HG03103 (cell line): ENCODE data around the gene NFKB1.
A peak's percentile ranks its signal among the peaks of the same experiment; 100 is the strongest.

ENCODE experiments used
- ATAC-seq: cut with Tn5 transposase; IDR thresholded peaks from one replicate; pipeline ENCODE4 v1.9.1; 2021; ENCODE audit warnings: low read depth; ENCODE audit not compliant: unreplicated experiment

The NFKB1 gene

DNA sequence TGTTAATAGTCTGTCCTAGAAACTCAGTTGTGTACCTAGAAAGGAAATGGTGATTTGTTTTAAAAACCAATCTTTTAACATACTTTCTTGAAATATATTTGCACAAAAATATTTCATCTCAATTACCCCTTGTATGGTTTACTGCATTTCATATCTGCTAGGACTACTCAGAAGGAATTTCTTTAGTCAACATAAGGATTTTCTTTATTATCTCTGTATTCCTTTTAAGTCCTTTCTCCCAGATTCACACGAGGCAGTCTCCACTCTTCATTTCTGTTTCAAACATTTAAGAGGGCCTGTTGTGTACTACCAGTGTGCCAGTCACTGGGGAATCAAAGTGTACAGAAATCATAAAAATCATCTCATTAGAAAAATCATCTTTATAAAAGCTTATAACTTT is 28.8 kb downstream of the NFKB1 start:
- ATAC-seq, result no peak

DNA sequence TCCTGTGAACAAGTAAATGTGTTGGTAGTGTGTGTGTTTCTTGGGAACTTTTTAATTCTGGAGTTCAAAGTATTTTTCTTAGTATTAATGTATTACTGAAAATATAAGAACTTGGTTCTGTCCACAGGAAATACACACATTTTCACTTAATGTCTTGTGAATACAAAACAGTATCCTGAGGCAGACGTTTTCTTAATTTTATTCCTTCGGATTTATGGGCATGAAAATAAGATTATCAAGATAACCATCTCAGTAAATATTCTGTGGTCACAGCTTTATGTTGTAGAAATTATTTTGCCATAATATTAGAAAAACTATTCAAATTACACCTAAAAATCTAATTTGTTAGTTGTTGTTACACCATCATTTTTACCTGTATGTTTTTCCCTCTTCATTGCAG is 29.8 kb downstream of the NFKB1 start:
- ATAC-seq, result no peak

DNA sequence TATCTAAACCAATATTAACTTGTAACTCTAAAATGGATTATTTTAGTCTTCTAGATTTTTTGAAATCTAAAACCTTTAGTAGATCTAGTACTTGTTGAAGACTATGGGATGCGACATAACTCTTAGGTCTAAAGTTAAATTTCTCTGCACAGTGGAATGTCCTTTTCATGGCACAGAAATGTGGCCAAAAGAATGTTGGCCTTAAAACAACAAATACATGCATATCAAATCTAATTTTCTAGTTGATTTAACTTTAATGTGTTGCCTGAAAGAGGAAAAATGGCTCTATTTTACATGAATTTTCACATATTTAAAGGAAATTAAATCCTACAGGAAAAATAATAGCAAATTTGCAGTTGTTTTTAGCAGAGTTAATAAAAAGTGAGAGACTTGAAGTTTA is 30.3 kb downstream of the NFKB1 start:
- ATAC-seq, result no peak

DNA sequence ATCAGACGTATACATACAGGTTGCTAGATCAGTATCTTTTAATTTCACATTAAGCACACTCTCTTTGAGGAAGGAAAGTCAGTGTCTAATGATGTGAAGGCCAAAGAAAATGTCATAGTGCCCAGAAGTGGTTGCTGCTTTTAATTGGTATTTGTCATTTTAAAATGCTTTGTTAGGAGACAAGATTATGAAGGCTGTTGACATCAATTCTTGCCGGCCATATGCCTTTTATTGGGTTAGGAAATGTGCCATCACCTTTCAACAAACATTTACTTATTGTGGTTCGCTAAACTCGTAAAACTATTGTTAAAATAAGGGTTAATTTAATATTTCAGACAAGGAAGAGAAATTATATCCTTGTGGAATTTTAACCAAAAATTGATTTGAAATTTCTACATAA is 32.2 kb downstream of the NFKB1 start:
- ATAC-seq, result no peak

DNA sequence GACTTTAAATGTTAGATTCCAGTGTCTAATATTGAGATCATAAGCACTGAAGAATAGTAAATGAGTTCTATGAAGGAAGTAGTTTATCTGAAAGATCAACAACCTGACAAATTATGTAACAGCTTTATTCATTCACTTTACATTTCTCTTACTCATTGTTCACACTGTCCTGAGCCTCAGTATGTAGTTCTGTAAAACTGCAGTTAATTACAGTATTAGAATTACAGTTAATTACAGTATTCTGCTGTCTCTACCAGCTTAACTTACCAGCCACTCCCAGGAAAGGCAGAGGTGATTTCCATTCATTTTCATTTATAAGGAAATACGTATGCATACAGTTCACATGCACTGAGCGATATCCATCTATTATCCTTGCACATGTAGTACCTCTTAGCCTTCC is 32.7 kb downstream of the NFKB1 start:
- ATAC-seq, result no peak

DNA sequence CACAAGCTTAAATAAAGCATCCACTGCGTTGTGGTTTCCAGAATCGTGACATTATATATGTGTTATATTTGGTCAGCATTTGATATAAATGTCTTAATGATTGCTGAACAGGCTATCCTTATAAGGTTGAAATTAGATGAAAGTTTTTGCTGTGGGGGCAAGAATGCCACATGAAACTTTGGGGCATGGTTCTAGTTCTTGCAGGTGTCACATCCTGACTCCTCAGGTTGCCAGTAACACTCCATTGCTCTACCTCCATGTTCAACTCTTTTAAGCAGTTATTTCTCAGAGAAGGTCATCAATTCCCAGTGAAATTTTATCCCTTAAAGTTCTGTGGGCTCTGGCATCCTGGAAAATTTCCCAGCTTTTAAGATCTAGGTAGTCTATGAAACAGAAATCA is 33.7 kb downstream of the NFKB1 start:
- no peak for ATAC-seq

DNA sequence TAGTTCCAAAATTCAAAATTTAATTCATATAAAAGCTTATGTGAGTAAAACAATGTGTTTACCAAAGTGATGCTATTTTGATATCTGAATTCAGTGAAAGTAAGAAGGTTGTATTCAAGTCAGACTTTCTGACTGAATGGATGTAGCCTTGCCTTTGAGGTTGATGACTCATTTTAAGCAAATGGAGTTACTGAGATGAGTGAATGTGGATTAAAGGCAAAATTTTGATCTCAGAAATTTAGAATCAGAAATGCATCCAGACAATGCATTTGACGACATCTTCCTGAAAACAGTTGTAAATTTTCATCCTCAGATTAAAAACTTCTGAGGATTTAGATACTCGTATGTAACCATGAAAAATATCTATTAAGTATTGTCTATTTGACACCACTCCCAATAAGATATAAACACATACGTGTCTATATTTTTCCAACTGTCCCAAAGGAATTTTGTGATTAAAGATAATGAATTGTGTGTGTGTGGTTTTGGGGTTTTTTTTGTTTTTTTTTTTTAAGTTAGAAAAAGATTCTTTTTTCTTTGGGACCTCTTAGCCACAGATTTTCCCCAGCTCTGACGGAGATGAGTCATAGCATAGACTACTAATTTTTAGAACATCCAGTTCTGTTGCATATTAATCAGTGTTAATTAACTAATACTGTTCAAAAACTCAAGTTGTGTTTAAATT is 34.4 kb downstream of the NFKB1 start:
- peak; percentile 71 for ATAC-seq

DNA sequence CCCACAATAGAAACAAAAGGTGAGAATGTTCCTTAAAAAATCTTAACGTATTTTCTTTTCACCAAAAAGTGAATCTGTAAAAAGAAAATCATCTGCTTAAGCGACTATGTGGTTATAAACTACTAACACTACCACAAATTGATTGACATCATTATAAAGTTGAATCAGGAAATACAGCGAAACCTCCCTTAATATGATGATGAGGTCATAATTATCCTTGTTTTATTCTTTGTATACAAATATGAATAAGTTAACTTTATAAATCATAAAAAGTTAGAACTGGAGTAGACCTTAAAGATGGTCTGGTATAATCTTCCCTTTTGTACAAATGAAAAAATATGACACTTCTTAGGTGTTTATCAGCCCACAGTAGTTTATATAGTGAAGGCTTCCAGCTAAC is 35.6 kb downstream of the NFKB1 start:
- no peak for ATAC-seq

DNA sequence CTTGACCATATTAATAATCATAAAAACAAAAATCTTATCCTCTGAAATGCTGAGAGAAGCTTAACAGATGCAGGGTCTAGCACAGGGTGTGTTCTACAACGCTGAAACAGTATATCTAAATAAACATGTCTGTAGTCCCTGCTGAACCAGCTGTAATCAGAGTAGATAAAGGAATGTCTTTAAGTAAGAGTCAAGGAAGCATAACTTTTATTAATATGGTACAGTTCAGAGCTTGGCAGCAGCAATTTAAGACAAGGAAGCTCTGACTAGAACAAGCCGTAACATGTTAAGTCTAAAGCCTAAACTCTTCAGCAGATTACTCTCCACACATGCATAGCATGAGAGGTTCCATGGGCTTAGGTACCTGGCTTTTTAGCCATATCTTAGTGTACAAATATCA is 36.1 kb downstream of the NFKB1 start:
- ATAC-seq, result no peak

DNA sequence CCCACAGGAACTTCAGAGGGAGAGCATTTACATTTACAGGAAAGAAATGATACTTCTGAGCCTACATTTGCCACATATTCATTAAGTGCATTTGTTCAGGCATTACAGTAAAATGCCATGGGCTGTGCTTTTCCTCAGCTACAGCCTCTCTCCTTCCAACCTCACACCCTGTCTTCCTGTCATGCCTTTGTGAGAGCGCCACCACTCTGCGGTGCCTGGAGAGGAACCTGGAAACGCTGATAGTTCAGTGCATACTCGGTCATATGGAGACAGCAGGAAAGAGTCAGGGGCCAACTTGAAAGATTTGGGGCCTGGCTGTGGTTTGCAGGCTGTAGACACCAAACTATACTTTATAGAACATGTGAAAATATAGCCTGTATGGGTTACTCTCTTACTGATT is 40.5 kb downstream of the NFKB1 start:
- no peak for ATAC-seq

DNA sequence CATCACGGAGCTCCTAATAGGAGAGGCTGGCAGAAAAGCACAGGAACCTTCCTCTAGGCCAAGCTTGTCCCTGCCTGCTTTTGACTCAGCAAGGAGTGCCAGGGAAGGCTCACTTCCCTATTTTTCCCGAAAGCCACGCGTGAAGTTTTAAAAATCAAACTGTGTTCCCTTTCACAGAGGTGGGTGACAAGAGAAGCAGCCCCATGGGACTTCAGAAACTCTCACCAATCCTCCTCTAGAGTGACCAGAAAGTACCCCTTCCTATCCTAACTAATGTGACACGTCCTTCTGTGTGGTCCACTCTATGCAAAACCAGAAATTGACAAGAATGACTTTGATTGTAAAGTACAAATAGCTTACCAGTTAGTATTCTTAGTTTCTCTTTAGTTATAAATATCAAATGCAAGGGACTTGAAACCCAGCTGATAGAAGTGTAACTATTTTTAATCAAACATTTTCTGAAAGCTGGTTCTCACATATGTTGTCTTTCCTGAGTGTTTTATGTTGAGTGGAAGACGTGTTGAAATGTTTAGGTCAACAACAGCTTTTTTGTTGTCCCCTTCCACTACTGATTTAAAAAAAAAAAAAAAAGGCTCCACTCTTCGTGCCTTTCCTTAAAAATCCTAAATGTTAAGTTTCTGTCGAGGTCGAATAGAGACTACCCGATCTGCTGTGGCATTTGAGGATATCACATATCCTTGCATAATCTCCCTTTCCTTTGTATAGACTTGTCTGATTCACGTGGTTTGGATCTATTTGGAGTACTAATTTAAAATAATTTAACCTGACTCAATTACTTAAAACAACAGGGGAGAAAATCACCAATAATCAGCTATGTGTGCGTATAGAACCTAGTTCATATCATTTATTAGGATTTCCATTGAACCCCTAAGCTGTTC is 42.1 kb downstream of the NFKB1 start:
- ATAC-seq, result peak; percentile 64

DNA sequence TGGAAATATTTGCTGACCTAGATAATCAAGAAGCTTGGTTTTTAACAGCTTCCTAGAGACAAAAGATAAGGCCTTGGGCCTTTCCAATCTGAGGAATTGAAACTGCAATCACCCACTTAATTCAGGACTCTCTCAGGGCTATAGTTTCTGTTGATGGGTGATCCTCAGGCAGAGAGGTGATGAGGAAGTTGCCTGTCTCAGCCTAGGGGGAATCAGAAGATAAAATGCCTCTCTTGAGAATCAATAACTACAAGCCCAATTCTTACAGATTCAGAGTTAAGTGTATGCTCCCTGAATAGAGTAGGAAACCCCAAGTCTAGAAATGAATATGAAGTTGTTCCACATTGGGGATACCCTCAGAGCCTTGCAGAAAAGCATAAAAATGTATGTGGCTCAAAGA is 45.5 kb downstream of the NFKB1 start:
- ATAC-seq, result no peak

DNA sequence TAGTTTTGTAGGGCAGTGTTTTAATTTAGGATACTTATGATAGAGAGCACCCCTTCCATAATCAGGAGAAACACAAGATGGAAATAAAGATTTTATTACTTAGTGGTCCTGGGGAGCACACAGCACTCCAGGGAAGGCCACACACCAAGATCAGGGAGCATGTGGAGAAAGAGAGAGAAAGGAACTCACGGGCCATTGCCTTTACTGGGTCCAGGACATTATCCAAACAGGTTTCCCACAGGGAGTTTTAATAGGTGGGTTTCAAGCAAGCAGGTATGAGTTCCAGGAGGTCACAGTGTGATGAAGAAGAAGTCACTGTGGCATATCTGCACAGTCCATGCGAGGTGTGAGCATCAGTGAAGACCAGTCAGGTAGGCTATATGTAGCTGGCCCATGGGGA is 46.8 kb downstream of the NFKB1 start:
- ATAC-seq, result no peak

DNA sequence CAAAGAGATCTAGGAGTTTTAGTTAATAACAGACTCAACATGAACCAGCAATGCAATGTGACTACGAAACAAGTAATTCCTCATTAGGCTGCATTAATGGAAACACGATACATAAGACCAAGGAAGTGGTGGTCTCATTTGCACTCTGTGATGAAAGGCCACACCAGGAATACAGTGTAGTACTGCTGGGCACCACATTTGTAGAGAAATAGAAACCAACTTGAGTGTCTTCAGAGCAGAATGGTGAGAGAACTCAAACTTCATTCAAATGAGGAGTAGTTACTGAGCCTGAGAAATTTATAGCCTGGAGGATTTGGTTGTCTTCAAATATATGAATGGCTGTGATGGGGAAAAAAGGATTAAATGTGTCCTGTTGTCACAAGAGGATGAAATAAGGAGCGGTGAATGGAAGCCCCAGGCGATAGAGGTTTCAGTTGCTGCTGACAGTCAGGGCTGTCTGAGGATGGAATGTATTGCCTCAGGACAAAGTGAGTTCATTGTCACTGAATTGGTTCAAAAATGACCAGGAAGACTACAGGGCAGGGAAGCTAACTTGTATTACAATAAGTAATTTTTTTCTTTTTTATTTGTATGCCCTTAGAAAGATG is 50.9 kb downstream of the NFKB1 start:
- no peak for ATAC-seq

DNA sequence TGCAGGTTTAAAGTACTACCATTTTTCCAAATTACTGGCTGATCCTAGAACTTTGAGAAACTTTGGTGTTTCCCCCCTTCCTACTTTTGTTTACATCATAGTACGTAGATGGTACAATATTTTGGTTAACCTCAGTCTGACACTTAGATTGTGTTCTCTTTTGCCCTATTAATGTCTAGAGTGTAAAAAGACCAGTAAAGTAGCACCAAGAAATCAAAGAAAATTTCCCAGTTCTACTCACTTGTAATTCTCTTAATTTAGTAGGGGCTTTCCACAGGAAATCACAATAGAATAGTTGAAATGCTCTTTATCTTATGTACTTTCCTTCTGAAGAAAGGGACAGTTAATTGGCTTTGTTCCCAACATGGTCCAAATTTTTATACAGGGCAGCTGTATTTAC is 51.6 kb downstream of the NFKB1 start:
- ATAC-seq, result no peak

DNA sequence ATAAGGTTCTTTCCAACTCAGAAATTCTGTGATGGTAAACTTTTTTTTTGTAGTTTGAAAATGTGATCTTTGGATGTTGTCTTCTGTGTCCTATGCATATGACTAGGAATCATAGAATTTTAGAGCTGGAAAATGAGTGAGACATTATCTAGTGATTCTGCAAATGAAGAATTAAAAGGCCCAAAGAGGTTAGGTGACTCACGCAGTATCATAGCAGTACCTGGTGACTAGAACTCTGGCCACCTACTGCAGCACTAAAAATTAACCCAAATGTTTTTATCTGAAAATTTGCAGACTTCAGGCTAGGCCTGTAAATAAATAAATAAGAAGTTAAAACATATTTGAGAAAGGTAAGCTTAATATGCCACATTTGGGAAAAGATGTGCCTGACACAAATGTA is 52.8 kb downstream of the NFKB1 start:
- ATAC-seq, result no peak

DNA sequence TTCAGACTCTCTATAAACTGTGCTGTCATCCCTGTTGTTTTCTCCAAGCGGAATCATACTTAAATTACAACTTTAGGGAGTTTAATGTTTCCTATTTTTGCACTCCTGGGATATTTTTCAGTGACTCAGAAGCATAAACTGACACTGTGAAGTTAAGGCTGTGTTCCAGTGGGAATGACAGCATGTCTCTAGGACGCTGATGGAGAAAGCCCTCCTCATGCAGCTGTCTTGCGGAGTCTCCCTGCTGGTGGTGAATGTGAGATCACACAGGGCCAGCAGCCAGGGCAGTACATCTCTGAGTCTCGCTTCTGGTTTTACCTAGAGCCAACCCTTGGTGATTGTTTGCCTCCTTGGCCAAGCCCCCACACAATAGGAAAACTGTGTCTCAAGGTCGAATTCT is 53.3 kb downstream of the NFKB1 start:
- ATAC-seq, result no peak

DNA sequence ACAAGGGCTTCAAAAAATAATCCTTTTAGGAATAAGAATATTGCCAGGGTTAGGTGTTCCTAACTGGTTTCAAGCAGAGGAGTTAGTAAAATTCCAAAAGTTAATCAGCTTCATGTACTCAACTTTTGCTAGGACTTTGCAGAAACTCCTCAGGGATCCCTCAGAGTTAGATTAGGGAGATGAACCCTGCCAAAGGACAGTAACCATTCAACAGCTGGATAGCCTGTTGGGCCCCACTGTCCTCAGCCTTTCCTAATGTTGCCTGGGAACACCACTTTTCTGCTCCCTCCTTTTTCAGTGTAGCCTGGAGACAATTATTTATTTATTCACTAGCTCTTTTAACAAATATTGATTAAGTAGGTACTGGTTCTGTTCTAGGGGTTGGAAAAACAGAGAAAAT is 53.8 kb downstream of the NFKB1 start:
- no peak for ATAC-seq

DNA sequence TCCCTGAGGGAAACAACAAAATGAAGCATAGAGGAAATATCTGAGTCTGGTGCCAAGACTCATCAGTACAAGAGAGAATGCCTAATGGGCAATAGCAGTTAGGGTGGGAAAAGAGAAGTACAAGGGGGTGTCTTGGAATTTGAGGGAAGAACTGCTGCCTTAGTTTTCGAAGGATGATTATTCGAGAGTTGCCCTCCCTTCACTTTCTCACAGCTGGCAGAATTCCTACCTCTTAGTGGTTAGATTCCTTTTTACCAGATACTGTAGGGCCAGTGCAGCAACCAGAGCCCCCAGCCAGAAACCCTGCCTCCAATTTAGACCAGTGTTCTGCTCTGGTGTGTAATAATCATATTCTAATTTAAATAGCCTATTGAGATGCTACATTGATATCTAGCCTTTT is 56.5 kb downstream of the NFKB1 start:
- ATAC-seq, result no peak

DNA sequence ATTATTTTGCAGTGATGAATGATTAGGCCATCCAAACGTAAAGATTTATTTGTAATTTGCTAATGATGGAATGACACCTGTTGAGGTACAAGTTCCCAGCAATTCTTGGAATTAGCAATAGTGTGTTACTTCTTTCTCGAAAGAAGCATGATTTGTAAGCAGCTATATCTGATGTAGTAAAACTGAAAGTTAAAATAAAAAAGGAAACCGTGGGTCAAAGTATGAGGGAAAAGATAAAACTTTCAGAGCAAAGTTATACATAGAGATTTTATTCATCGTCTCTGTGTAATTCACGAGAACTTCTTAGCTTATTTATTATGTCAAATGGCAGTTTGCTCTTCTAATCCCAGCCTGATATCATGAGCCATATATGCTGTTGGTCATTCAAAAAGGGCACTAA is 59.0 kb downstream of the NFKB1 start:
- ATAC-seq, result no peak

DNA sequence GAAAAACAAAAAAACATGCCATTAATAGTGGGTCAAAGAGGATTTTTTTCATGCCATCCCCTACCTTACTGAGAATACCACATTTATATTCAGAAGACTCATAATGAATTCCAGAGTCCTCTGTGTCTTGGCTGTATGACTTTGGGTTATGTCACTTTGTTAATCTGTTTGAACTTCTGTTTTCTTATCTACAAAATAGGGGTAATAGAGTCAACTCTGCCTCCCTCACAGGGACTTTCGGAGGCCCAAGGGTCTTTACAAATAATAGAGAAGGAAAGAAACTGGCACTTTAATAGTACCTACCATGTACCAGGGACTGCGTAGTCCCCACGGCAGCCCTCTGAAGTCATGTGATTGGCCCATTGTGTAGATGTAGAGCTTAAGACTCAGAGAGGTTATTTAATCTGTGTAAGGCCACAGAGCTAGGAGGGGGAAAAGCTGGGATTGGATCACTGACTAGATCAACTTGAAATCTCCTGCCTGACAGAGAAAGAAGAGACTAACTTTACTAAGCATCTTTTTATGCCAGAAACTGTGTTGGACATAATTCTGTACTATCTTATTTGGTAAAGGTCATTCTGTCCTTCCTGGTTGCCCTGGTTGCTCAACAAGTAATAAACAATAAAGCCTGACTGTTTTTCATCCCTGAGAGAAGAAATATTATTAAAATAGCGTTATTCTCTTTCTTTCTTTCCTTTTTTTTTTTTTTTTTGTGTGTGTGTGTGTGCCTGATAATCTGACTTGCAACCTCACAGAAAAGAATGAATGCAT is 59.6 kb downstream of the NFKB1 start:
- ATAC-seq, result no peak
